Measurements from ENCODE around the gene GFPT2.

GFPT2 gene

DNA sequence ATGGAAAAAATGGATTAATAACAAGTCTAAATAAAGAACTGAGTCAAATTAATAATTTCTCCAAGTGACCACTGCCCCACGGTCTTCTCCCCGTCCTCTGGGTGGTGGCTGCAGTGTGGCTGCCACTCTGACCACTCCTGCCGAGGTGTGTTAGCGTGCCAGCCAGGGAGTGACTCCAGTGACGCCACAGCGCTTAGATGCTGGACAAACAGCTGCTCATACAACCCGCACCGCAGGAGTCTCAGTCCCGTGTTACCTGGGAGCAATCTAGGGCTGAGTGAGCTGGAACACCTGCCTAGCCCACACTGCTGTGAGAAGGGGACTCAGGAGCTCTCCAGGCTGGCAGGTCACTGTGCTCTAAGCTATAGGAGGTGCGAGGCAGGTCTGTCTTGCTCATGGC lies 71.4 kb downstream of the GFPT2 start (continued):
- TF ChIP-seq ZNF157 (tag by site-specific recombination; IDR thresholded peaks at IDR 0.05) (no peak), ZNF664 (tag by site-specific recombination; IDR thresholded peaks at IDR 0.05) (no peak), ZNF202 (tag by site-specific recombination; IDR thresholded peaks at IDR 0.05; ENCODE audit: borderline replicate concordance) (no peak), TRIM28 (IDR thresholded peaks at IDR 0.05; ENCODE audit: borderline replicate concordance, low read length) (no peak), ZNF529 (tag by site-specific recombination; IDR thresholded peaks at IDR 0.05; ENCODE audit: insufficient replicate concordance) (no peak)

DNA sequence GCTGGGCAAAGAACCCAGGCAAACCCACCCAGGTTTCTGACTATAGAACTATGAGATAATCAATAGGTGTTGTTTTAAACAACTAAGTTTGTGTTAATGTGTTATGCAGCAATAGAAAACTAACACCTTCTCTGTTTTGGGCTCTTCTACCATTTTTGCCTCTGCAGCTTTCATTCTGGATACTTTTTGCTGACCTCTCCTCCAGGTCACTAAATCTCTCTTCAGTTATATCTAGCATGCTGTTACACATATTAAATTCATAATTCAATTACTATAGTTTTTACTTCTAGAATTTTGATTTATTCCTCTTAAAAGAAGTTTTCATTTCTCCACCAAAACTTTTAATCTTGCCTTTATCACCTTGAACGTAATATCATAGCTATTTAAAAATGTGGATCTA lies 78.4 kb downstream of the GFPT2 start:
- H3K36me3 ChIP-seq (ENCODE audit: control insufficient read depth in 2 of 2, insufficient read depth in 1 of 2, low read length in 2 of 2), result peaks cover 28 to 79% of the 10 kb centered on the region in 2 experiments
- TF ChIP-seq ZNF624 (tag by site-specific recombination; IDR thresholded peaks at IDR 0.05) (no peak), ZNF791 (tag by site-specific recombination; IDR thresholded peaks at IDR 0.05) (no peak), ZNF701 (tag by site-specific recombination; IDR thresholded peaks at IDR 0.05) (no peak), ZNF2 (tag by site-specific recombination; IDR thresholded peaks at IDR 0.05) (no peak), ZNF677 (tag by site-specific recombination; IDR thresholded peaks at IDR 0.05) (no peak), HOXA7 (CRISPR knock-in tag; IDR thresholded peaks at IDR 0.05; ENCODE audit: borderline replicate concordance) (no peak), ZNF133 (tag by site-specific recombination; IDR thresholded peaks at IDR 0.05) (no peak), ZNF48 (tag by site-specific recombination; IDR thresholded peaks at IDR 0.05) (no peak), ZNF140 (tag by site-specific recombination; IDR thresholded peaks at IDR 0.05) (no peak), MZF1 (tag by site-specific recombination; IDR thresholded peaks at IDR 0.05; ENCODE audit: borderline replicate concordance) (no peak), ZNF121 (tag by site-specific recombination; IDR thresholded peaks at IDR 0.05) (no peak), REPIN1 (tag by site-specific recombination; IDR thresholded peaks at IDR 0.05; ENCODE audit: low read depth) (no peak), ZNF169 (tag by site-specific recombination; IDR thresholded peaks at IDR 0.05) (no peak), TRIM28 (IDR thresholded peaks at IDR 0.05; ENCODE audit: borderline replicate concordance, low read length) (no peak), ZNF654 (tag by site-specific recombination; IDR thresholded peaks at IDR 0.05; ENCODE audit: low read depth) (no peak), ZNF514 (tag by site-specific recombination; IDR thresholded peaks at IDR 0.05) (no peak)
- TF ChIP-seq, protein P1, sequence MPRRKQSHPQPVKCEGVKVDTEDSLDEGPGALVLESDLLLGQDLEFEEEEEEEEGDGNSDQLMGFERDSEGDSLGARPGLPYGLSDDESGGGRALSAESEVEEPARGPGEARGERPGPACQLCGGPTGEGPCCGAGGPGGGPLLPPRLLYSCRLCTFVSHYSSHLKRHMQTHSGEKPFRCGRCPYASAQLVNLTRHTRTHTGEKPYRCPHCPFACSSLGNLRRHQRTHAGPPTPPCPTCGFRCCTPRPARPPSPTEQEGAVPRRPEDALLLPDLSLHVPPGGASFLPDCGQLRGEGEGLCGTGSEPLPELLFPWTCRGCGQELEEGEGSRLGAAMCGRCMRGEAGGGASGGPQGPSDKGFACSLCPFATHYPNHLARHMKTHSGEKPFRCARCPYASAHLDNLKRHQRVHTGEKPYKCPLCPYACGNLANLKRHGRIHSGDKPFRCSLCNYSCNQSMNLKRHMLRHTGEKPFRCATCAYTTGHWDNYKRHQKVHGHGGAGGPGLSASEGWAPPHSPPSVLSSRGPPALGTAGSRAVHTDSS (tag by site-specific recombination; IDR thresholded peaks at IDR 0.05), result no peak
- TF ChIP-seq, protein P2, sequence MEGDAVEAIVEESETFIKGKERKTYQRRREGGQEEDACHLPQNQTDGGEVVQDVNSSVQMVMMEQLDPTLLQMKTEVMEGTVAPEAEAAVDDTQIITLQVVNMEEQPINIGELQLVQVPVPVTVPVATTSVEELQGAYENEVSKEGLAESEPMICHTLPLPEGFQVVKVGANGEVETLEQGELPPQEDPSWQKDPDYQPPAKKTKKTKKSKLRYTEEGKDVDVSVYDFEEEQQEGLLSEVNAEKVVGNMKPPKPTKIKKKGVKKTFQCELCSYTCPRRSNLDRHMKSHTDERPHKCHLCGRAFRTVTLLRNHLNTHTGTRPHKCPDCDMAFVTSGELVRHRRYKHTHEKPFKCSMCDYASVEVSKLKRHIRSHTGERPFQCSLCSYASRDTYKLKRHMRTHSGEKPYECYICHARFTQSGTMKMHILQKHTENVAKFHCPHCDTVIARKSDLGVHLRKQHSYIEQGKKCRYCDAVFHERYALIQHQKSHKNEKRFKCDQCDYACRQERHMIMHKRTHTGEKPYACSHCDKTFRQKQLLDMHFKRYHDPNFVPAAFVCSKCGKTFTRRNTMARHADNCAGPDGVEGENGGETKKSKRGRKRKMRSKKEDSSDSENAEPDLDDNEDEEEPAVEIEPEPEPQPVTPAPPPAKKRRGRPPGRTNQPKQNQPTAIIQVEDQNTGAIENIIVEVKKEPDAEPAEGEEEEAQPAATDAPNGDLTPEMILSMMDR (tag by site-specific recombination; IDR thresholded peaks at IDR 0.05), result no peak
- TF ChIP-seq, protein P3, sequence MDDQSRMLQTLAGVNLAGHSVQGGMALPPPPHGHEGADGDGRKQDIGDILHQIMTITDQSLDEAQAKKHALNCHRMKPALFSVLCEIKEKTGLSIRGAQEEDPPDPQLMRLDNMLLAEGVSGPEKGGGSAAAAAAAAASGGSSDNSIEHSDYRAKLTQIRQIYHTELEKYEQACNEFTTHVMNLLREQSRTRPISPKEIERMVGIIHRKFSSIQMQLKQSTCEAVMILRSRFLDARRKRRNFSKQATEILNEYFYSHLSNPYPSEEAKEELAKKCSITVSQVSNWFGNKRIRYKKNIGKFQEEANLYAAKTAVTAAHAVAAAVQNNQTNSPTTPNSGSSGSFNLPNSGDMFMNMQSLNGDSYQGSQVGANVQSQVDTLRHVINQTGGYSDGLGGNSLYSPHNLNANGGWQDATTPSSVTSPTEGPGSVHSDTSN (CRISPR knock-in tag; IDR thresholded peaks at IDR 0.05), result no peak
- peaks cover 5% of the 10 kb centered on the region for H3K9me3 ChIP-seq (ENCODE audit: control insufficient read depth, insufficient read depth, low read depth, low read length)
- no peak overlapping the region for H3K4me3 ChIP-seq (ENCODE audit: low read depth, low read length)
- ChIA-PET CTCF (interaction anchor here (0.6 to 1.5 kb wide), 3 partner anchors 18 to 74 kb away, joined by 3 to 5 read pairs (median 3); no protein-coding TSS in a partner anchor), POLR2A (no interaction called here)
- no peak overlapping the region for H3K27ac ChIP-seq (ENCODE audit: extremely low read depth, low read depth, low read length)
- no peaks in the 10 kb centered on the region for H3K4me1 ChIP-seq (ENCODE audit: control insufficient read depth, insufficient read depth, low read length)

All from HEK293 (cell line).